GM23338 (cell line): Measurements from ENCODE around the gene ABI3. TPM values are rescaled to one million over a fixed set of nuclear protein-coding genes. Genes with fewer than 3 reads are reported as not detected.

Source experiments
- ATAC-seq: fragments of 200-7000 bp; cut with Tn5 transposase; 3 replicates; pipeline ENCODE4 v1.9.1; 2020
- DNase-seq: peaks from one replicate; pipeline ENCODE4 v3.0.0-alpha.2; 2015; ENCODE audit warnings: low spot score
- H2AFZ ChIP-seq: fragments of 200-600 bp; sonication (generic); 2 replicates; pipeline ENCODE4 v1.8.0; 2016; ENCODE audit warnings: antibody characterized with exemption, mild to moderate bottlenecking, moderate library complexity
- H3F3A ChIP-seq: fragments of 200-600 bp; sonication (generic); replicated peaks from 2 replicates; pipeline ENCODE4 v1.8.0; 2017; ENCODE audit warnings: antibody characterized with exemption, mixed run types, low read depth
- H3K27ac ChIP-seq: fragments of 200-600 bp; sonication (generic); 2 replicates; pipeline ENCODE4 v1.6.1; 2016; ENCODE audit warnings: low read depth
- H3K27me3 ChIP-seq: fragments of 200-600 bp; sonication (generic); 2 replicates; pipeline ENCODE4 v1.8.0; 2016; ENCODE audit warnings: mild to moderate bottlenecking, mixed run types, moderate library complexity; ENCODE audit not compliant: insufficient read depth
- H3K36me3 ChIP-seq: fragments of 200-600 bp; sonication (generic); 2 replicates; pipeline ENCODE4 v1.8.0; 2016; ENCODE audit warnings: mild to moderate bottlenecking; ENCODE audit not compliant: insufficient read depth
- H3K4me1 ChIP-seq: fragments of 200-600 bp; sonication (generic); 2 replicates; pipeline ENCODE4 v1.8.0; 2016; ENCODE audit warnings: mild to moderate bottlenecking, moderate library complexity; ENCODE audit not compliant: insufficient read depth
- H3K4me2 ChIP-seq: fragments of 200-600 bp; sonication (generic); 2 replicates; pipeline ENCODE4 v1.7.1; 2017; ENCODE audit warnings: mixed run types
- H3K4me3 ChIP-seq: fragments of 200-600 bp; sonication (generic); 2 replicates; pipeline ENCODE4 v1.6.1; 2016; ENCODE audit warnings: mixed run types
- H3K79me2 ChIP-seq: fragments of 200-600 bp; sonication (generic); replicated peaks from 2 replicates; pipeline ENCODE4 v1.8.0; 2017; ENCODE audit warnings: mild to moderate bottlenecking; ENCODE audit not compliant: insufficient read depth
- H3K9me2 ChIP-seq: fragments of 200-600 bp; sonication (generic); 2 replicates; pipeline ENCODE4 v1.8.0; 2017; ENCODE audit not compliant: insufficient read depth
- H4K20me1 ChIP-seq: fragments of 200-600 bp; sonication (generic); replicated peaks from 2 replicates; pipeline ENCODE4 v1.8.0; 2017; ENCODE audit warnings: mild to moderate bottlenecking; ENCODE audit not compliant: insufficient read depth
- H3K27ac Mint-ChIP-seq: 2 replicates; pipeline ENCODE4 v1.8.0; 2020; ENCODE audit warnings: inconsistent platforms, mild to moderate bottlenecking, moderate library complexity, mixed read lengths
- H3K27me3 Mint-ChIP-seq: 3 replicates; pipeline ENCODE4 v1.8.0; 2022; ENCODE audit warnings: low read depth, mild to moderate bottlenecking, moderate library complexity, mixed read lengths, inconsistent platforms; ENCODE audit not compliant: insufficient read depth, poor library complexity
- H3K36me3 Mint-ChIP-seq: 3 replicates; pipeline ENCODE4 v1.8.0; 2021; ENCODE audit warnings: low read depth, mild to moderate bottlenecking, inconsistent platforms, moderate library complexity, mixed read lengths
- H3K4me1 Mint-ChIP-seq: 3 replicates; pipeline ENCODE4 v1.8.0; 2020; ENCODE audit warnings: mild to moderate bottlenecking, inconsistent platforms, mixed read lengths
- H3K4me3 Mint-ChIP-seq: 3 replicates; pipeline ENCODE4 v1.8.0; 2021; ENCODE audit warnings: moderate library complexity, mild to moderate bottlenecking, inconsistent platforms, mixed read lengths
- H3K9me3 Mint-ChIP-seq: 3 replicates; pipeline ENCODE4 v1.8.0; 2020; ENCODE audit warnings: moderate library complexity, mild to moderate bottlenecking, inconsistent platforms, mixed read lengths
- CREB1 ChIP-seq: fragments of 250-450 bp; sonication (Bioruptor Pico); IDR thresholded peaks from 2 replicates; pipeline ENCODE4 v1.5.0; 2020; ENCODE audit warnings: low read depth, mild to moderate bottlenecking, moderate library complexity
- ETS1 ChIP-seq: IDR thresholded peaks from 2 replicates; pipeline ENCODE4 v1.6.1; 2016; ENCODE audit warnings: antibody characterized with exemption
- EZH2 ChIP-seq: fragments of 200-600 bp; sonication (generic); IDR thresholded peaks from one replicate; pipeline ENCODE4 v1.8.0; 2017; ENCODE audit warnings: antibody characterized with exemption, mild to moderate bottlenecking, low read depth; ENCODE audit not compliant: unreplicated experiment
- NANOG ChIP-seq: IDR thresholded peaks from 2 replicates; pipeline ENCODE4 v1.6.1; 2016; ENCODE audit warnings: antibody characterized with exemption, borderline replicate concordance
- POLR2AphosphoS5 ChIP-seq: IDR thresholded peaks from 2 replicates; pipeline ENCODE4 v1.6.1; 2016; ENCODE audit warnings: antibody characterized with exemption, low read depth
- STAT1 ChIP-seq: IDR thresholded peaks from one replicate; pipeline ENCODE4 v1.6.1; 2016; ENCODE audit warnings: antibody characterized with exemption; ENCODE audit not compliant: unreplicated experiment
- ZNF114 ChIP-seq: fragments of 250-450 bp; sonication (Bioruptor Pico); IDR thresholded peaks from 2 replicates; pipeline ENCODE4 v1.5.0; 2020; ENCODE audit warnings: mild to moderate bottlenecking, moderate library complexity
- ZNF331 ChIP-seq: fragments of 250-450 bp; sonication (Bioruptor Pico); IDR thresholded peaks from 2 replicates; pipeline ENCODE4 v1.5.0; 2020; ENCODE audit warnings: low read depth, mild to moderate bottlenecking, moderate library complexity
- polyA plus RNA-seq: library from polyadenylated mRNA; unstranded; fragments of >200 nt; fragmentation: Nextera tagmentation; extraction: Ambion mirVana; gene quantifications from 2 replicates; pipeline ENCODE4 v1.2.1, GENCODE V29; 2016
- total RNA-seq: library from RNA; depleted of rRNA; stranded (reverse); fragments of >200 nt; shearing (Covaris generic); gene quantifications from 2 replicates; pipeline ENCODE4 v1.2.3, GENCODE V29; 2014
- TF ChIP-seq, protein P1 (sequence below): IDR thresholded peaks from one replicate; pipeline ENCODE4 v1.6.1; 2018; ENCODE audit warnings: antibody characterized with exemption; ENCODE audit not compliant: unreplicated experiment
- TF ChIP-seq, protein P2 (sequence below), 2 experiments: fragments of 200-600 bp in 1 of 2; sonication (generic) in 1 of 2; conservative IDR thresholded peaks; 2 replicates each; pipeline versions ENCODE4 v1.5.1 to v1.6.1; 2016 to 2017; ENCODE audit warnings: antibody characterized with exemption in 2 of 2, low read depth in 2 of 2, mild to moderate bottlenecking in 2 of 2, moderate library complexity in 1 of 2

The ABI3 gene
- total and polyA plus RNA-seq, 2 experiments from 2014 or later, result 1.8 to 3.0 TPM

DNA sequence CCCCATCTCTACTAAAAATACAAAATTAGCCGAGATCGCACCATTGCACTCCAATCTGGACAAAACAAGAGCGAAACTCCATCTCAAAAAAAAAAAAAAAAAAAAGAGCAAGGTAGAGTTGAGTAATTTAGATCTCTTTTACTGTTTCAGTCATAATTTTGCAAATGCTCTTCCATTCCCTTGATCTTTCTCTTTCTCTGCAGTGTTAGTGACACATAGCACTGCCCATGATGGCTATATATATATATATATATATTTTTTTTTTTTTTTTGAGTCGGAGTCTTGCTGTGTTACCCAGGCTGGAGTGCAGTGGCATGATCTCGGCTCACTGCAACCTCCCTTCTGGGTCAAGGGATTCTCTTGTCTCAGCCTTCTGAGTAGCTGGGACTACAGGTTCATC lies 32.3 kb downstream of the ABI3 start:
- Histone ChIP-seq H3K36me3 (no peaks in the 10 kb centered on the region), H4K20me1 (no peaks in the 10 kb centered on the region), H3K27ac (no peak overlapping the region), H3K27me3 (no peaks in the 10 kb centered on the region), H2AFZ (no peak overlapping the region), H3K9me2 (no peaks in the 10 kb centered on the region), H3K4me3 (no peak overlapping the region), H3K79me2 (no peaks in the 10 kb centered on the region), H3K4me2 (no peak overlapping the region), H3F3A (no peaks in the 10 kb centered on the region), H3K4me1 (no peaks in the 10 kb centered on the region)
- Mint-ChIP-seq H3K36me3 (no peaks in the 10 kb centered on the region), H3K9me3 (no peaks in the 10 kb centered on the region), H3K4me3 (no peak overlapping the region), H3K27ac (no peak overlapping the region), H3K27me3 (peaks cover 3% of the 10 kb centered on the region), H3K4me1 (no peaks in the 10 kb centered on the region)
- no peak for ATAC-seq
- no peak for DNase-seq
- TF ChIP-seq ETS1 (no peak), EZH2 (no peak), ZNF114 (CRISPR knock-in tag) (no peak)
- TF ChIP-seq, protein P1, sequence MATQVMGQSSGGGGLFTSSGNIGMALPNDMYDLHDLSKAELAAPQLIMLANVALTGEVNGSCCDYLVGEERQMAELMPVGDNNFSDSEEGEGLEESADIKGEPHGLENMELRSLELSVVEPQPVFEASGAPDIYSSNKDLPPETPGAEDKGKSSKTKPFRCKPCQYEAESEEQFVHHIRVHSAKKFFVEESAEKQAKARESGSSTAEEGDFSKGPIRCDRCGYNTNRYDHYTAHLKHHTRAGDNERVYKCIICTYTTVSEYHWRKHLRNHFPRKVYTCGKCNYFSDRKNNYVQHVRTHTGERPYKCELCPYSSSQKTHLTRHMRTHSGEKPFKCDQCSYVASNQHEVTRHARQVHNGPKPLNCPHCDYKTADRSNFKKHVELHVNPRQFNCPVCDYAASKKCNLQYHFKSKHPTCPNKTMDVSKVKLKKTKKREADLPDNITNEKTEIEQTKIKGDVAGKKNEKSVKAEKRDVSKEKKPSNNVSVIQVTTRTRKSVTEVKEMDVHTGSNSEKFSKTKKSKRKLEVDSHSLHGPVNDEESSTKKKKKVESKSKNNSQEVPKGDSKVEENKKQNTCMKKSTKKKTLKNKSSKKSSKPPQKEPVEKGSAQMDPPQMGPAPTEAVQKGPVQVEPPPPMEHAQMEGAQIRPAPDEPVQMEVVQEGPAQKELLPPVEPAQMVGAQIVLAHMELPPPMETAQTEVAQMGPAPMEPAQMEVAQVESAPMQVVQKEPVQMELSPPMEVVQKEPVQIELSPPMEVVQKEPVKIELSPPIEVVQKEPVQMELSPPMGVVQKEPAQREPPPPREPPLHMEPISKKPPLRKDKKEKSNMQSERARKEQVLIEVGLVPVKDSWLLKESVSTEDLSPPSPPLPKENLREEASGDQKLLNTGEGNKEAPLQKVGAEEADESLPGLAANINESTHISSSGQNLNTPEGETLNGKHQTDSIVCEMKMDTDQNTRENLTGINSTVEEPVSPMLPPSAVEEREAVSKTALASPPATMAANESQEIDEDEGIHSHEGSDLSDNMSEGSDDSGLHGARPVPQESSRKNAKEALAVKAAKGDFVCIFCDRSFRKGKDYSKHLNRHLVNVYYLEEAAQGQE, result no peak

- no peak overlapping the region for H3K4me3 ChIP-seq
- Mint-ChIP-seq H3K36me3 (no peaks in the 10 kb centered on the region), H3K4me1 (no peaks in the 10 kb centered on the region), H3K4me3 (no peak overlapping the region), H3K27ac (no peak overlapping the region), H3K27me3 (peaks cover 3% of the 10 kb centered on the region), H3K9me3 (no peaks in the 10 kb centered on the region)
- H3K36me3 ChIP-seq, result no peaks in the 10 kb centered on the region
- no peak for TF ChIP-seq ZNF331 (CRISPR knock-in tag)
- TF ChIP-seq NANOG, result no peak
- no peak for TF ChIP-seq POLR2AphosphoS5
- TF ChIP-seq STAT1, result no peak
- TF ChIP-seq ETS1, result no peak
- TF ChIP-seq, protein P1, result no peak
- TF ChIP-seq, protein P2, sequence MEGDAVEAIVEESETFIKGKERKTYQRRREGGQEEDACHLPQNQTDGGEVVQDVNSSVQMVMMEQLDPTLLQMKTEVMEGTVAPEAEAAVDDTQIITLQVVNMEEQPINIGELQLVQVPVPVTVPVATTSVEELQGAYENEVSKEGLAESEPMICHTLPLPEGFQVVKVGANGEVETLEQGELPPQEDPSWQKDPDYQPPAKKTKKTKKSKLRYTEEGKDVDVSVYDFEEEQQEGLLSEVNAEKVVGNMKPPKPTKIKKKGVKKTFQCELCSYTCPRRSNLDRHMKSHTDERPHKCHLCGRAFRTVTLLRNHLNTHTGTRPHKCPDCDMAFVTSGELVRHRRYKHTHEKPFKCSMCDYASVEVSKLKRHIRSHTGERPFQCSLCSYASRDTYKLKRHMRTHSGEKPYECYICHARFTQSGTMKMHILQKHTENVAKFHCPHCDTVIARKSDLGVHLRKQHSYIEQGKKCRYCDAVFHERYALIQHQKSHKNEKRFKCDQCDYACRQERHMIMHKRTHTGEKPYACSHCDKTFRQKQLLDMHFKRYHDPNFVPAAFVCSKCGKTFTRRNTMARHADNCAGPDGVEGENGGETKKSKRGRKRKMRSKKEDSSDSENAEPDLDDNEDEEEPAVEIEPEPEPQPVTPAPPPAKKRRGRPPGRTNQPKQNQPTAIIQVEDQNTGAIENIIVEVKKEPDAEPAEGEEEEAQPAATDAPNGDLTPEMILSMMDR (conservative IDR thresholded peaks at IDR 0.05; ENCODE audit: low read depth in 2 of 2), result no peak
- TF ChIP-seq CREB1 (CRISPR knock-in tag), result no peak
- TF ChIP-seq EZH2, result no peak
- H3K27ac ChIP-seq, result no peak overlapping the region
- no peaks in the 10 kb centered on the region for H4K20me1 ChIP-seq
- DNase-seq, result no peak
- H3K27me3 ChIP-seq, result no peaks in the 10 kb centered on the region
- no peaks in the 10 kb centered on the region for H3K9me2 ChIP-seq
- H3K4me1 ChIP-seq, result no peaks in the 10 kb centered on the region
- no peaks in the 10 kb centered on the region for H3K79me2 ChIP-seq
- no peak for ATAC-seq
- H3F3A ChIP-seq, result no peaks in the 10 kb centered on the region
- H3K4me2 ChIP-seq, result no peak overlapping the region
- H2AFZ ChIP-seq, result no peak overlapping the region
Measured at GRCh38 chr17:49244839-49245238, 34.3 kb downstream of the ABI3 start.
